Panc1 (cell line): ENCODE data around the gene SPNS3. TPM values are rescaled to one million over a fixed set of nuclear protein-coding genes. Genes with fewer than 3 reads are reported as not detected.

ENCODE experiments used
- ATAC-seq: fragments of 200-7000 bp; cut with Tn5 transposase; 2 replicates; pipeline ENCODE4 v1.9.1; 2020; ENCODE audit warnings: mild to moderate bottlenecking, moderate library complexity
- BruUV-seq: library from RNA; stranded (reverse); fragments of 400-500 nt; replicated peaks from 2 replicates; lab custom pipeline; 2021; lab: Mats Ljungman, UMichigan
- CTCF ChIA-PET: fragments of 300-600 bp; sonication (Branson Sonifier 250); formaldehyde crosslinking; loops from one replicate; lab custom pipeline; 2022; ENCODE audit warnings: antibody characterized with exemption; lab: Charles Lee
- POLR2A ChIA-PET: fragments of 300-600 bp; sonication (Branson Sonifier 250); formaldehyde crosslinking; loops from one replicate; lab custom pipeline; 2022; ENCODE audit warnings: antibody characterized with exemption; lab: Charles Lee
- DNase-seq: peaks from one replicate; pipeline ENCODE4 v3.0.0-alpha.2; 2010; ENCODE audit warnings: low read depth, low spot score
- H3K27ac ChIP-seq: 2 replicates; pipeline ENCODE4 v1.5.1; 2011; ENCODE audit warnings: mild to moderate bottlenecking, low read length, inconsistent platforms
- H3K27me3 ChIP-seq: fragments of 200-500 bp; sonication (Bioruptor generic); 2 replicates; pipeline ENCODE4 v1.6.0; 2014; ENCODE audit warnings: low read length, inconsistent platforms; ENCODE audit not compliant: control insufficient read depth, insufficient read depth
- H3K36me3 ChIP-seq: fragments of 200-500 bp; sonication (Bioruptor generic); 2 replicates; pipeline ENCODE4 v1.5.1; 2014; ENCODE audit warnings: inconsistent platforms, mild to moderate bottlenecking, low read length, moderate library complexity; ENCODE audit not compliant: control insufficient read depth, insufficient read depth
- H3K4me1 ChIP-seq: 2 replicates; pipeline ENCODE4 v1.5.1; 2011; ENCODE audit warnings: inconsistent platforms, mild to moderate bottlenecking, low read length, moderate library complexity; ENCODE audit not compliant: control insufficient read depth, insufficient read depth
- H3K4me3 ChIP-seq, 2 experiments: 2 replicates each; pipeline ENCODE4 v1.5.1; 2011 to 2012; ENCODE audit warnings: low read depth in 2 of 2, low read length in 2 of 2, mild to moderate bottlenecking in 2 of 2, inconsistent platforms in 1 of 2, moderate library complexity in 1 of 2
- H3K9me3 ChIP-seq: fragments of 200-500 bp; sonication (Bioruptor generic); 2 replicates; pipeline ENCODE4 v1.5.1; 2014; ENCODE audit warnings: low read depth, mild to moderate bottlenecking, inconsistent platforms, low read length, moderate library complexity; ENCODE audit not compliant: control insufficient read depth, insufficient read depth
- POLR2AphosphoS5 ChIP-seq: IDR thresholded peaks from 2 replicates; pipeline ENCODE4 v1.6.1; 2012; ENCODE audit warnings: mild to moderate bottlenecking, low read depth, low read length, moderate library complexity
- SIN3A ChIP-seq: IDR thresholded peaks from 2 replicates; pipeline ENCODE4 v1.6.1; 2012; ENCODE audit warnings: low read depth, mild to moderate bottlenecking, low read length, moderate library complexity, borderline replicate concordance; ENCODE audit not compliant: insufficient read depth
- TCF7L2 ChIP-seq: IDR thresholded peaks from 2 replicates; pipeline ENCODE4 v1.6.1; 2011; ENCODE audit warnings: mild to moderate bottlenecking, low read depth, low read length, inconsistent platforms
- in situ Hi-C: cut with HindIII; loops from 2 replicates; pipeline ENCODE4 v1.10.0; 2016; ENCODE audit warnings: low sequenced_read_pairs, low pct_unique_long_range_greater_than_20kb
- intact Hi-C: fragments of 100-400 bp; cut with micrococcal nuclease; formaldehyde crosslinking; loops from one replicate; pipeline ENCODE4 v1.10.0; 2022; ENCODE audit not compliant: unreplicated experiment
- total RNA-seq: library from RNA; stranded (reverse); gene quantifications from one replicate; pipeline ENCODE4 v1.2.1, GENCODE V29; 2021; ENCODE audit not compliant: unreplicated experiment
- TF ChIP-seq, protein P1 (sequence below): fragments of 450-650 bp; IDR thresholded peaks from 2 replicates; pipeline ENCODE4 v1.5.1; 2017; ENCODE audit warnings: mild to moderate bottlenecking
- TF ChIP-seq, protein P2 (sequence below), 2 experiments: IDR thresholded peaks; 2 replicates each; pipeline ENCODE4 v1.6.1; 2011 to 2012; ENCODE audit warnings: low read depth in 2 of 2, control low read depth in 1 of 2, low read length in 1 of 2, mild to moderate bottlenecking in 1 of 2, moderate library complexity in 1 of 2; ENCODE audit not compliant: insufficient read depth in 1 of 2

The SPNS3 gene
- total RNA-seq, 1 experiment from 2014 or later = 0.10 TPM

DNA sequence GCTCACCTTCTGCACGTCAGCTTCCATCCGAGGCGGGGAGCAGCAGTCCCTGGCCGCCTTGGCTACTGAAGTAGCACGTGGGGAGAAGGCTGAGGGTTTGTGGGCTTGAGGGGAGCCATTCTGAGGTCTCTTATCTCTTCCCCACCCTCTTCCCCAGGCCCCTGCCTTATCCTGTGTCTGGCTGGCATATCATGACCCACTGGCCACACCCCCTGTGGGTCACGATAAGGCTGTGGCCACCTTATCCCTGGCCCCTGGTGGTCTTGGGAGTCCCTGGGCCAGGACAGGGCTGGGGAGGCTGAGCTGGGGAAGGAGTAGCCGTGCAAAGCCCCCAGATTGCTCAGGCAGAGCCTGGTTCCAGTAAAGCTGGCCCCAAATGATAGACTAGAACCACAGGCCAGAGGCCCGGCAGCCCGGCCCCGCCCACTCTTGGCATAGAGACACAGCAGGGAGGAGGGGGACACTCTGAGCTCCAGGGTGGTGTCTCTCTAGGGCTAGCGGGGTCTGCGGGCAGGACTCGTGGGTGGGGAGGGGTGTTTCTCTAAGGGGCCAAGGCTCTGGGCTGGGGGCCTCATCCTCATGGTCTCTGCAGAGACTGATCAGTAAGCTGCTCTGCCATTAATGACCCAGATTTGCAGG is 72.6 kb downstream of the SPNS3 start:
- Histone ChIP-seq H3K4me3 (no peak overlapping the region), H3K27me3 (no peaks in the 10 kb centered on the region), H3K36me3 (no peaks in the 10 kb centered on the region), H3K27ac (no peak overlapping the region), H3K4me1 (no peaks in the 10 kb centered on the region), H3K9me3 (no peaks in the 10 kb centered on the region)
- intact Hi-C loops = no loop called here
- DNase-seq = no peak
- no peak for ATAC-seq
- BruUV-seq = no TSS peak
- TF ChIP-seq, protein P1, sequence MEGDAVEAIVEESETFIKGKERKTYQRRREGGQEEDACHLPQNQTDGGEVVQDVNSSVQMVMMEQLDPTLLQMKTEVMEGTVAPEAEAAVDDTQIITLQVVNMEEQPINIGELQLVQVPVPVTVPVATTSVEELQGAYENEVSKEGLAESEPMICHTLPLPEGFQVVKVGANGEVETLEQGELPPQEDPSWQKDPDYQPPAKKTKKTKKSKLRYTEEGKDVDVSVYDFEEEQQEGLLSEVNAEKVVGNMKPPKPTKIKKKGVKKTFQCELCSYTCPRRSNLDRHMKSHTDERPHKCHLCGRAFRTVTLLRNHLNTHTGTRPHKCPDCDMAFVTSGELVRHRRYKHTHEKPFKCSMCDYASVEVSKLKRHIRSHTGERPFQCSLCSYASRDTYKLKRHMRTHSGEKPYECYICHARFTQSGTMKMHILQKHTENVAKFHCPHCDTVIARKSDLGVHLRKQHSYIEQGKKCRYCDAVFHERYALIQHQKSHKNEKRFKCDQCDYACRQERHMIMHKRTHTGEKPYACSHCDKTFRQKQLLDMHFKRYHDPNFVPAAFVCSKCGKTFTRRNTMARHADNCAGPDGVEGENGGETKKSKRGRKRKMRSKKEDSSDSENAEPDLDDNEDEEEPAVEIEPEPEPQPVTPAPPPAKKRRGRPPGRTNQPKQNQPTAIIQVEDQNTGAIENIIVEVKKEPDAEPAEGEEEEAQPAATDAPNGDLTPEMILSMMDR = no peak
- TF ChIP-seq TCF7L2 (no peak), SIN3A (no peak), POLR2AphosphoS5 (no peak)
- TF ChIP-seq, protein P2, sequence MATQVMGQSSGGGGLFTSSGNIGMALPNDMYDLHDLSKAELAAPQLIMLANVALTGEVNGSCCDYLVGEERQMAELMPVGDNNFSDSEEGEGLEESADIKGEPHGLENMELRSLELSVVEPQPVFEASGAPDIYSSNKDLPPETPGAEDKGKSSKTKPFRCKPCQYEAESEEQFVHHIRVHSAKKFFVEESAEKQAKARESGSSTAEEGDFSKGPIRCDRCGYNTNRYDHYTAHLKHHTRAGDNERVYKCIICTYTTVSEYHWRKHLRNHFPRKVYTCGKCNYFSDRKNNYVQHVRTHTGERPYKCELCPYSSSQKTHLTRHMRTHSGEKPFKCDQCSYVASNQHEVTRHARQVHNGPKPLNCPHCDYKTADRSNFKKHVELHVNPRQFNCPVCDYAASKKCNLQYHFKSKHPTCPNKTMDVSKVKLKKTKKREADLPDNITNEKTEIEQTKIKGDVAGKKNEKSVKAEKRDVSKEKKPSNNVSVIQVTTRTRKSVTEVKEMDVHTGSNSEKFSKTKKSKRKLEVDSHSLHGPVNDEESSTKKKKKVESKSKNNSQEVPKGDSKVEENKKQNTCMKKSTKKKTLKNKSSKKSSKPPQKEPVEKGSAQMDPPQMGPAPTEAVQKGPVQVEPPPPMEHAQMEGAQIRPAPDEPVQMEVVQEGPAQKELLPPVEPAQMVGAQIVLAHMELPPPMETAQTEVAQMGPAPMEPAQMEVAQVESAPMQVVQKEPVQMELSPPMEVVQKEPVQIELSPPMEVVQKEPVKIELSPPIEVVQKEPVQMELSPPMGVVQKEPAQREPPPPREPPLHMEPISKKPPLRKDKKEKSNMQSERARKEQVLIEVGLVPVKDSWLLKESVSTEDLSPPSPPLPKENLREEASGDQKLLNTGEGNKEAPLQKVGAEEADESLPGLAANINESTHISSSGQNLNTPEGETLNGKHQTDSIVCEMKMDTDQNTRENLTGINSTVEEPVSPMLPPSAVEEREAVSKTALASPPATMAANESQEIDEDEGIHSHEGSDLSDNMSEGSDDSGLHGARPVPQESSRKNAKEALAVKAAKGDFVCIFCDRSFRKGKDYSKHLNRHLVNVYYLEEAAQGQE (IDR thresholded peaks at IDR 0.05; ENCODE audit: insufficient read depth in 1 of 2, low read depth in 2 of 2, low read length in 1 of 2) = no peak
- CTCF ChIA-PET = interaction anchor here (0.6 kb wide), 1 partner anchor 53 kb away, joined by 3 read pairs; no protein-coding TSS in a partner anchor
- in situ Hi-C loops = no loop called here
- POLR2A ChIA-PET = no interaction called here

DNA sequence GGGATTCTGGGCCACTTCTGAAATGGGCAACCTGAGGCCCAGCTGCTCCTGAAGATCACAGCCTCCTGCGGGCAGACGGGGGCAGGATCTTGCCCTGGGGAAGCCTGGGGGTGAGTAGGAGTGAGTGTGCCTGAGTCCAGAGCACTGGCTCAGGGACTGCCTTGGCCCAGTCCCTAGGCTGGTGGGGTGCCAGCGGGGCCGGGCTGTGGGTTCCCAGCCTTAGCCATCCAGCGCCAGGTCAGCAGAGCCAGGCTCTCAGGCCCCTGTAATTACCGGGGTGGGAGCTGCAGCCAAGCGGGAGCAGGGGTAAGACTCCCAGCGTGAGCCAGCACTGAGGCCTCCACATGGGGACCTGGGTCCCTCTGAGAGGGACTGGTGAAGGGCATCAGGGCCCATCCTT is 73.2 kb downstream of the SPNS3 start:
- BruUV-seq = no TSS peak
- in situ Hi-C loops = no loop called here
- CTCF ChIA-PET = no interaction called here
- Histone ChIP-seq H3K27me3 (no peaks in the 10 kb centered on the region), H3K9me3 (no peaks in the 10 kb centered on the region), H3K4me1 (no peaks in the 10 kb centered on the region), H3K27ac (no peak overlapping the region), H3K4me3 (no peak overlapping the region), H3K36me3 (no peaks in the 10 kb centered on the region)
- TF ChIP-seq POLR2AphosphoS5 = no peak
- TF ChIP-seq, protein P1 = no peak
- no peak for DNase-seq
- POLR2A ChIA-PET = no interaction called here
- intact Hi-C loops = no loop called here
- no peak for ATAC-seq
